C4-2B (cell line): Measurements from ENCODE around the gene NISCH.

Source experiments
- CTCF ChIP-seq: fragments of 450-650 bp; conservative IDR thresholded peaks from 2 replicates; pipeline ENCODE4 v1.5.1; 2017; ENCODE audit warnings: mild to moderate bottlenecking
- ZFX ChIP-seq: fragments of 450-650 bp; IDR thresholded peaks from 2 replicates; pipeline ENCODE4 v1.6.1; 2017

GRCh38 chr3:52527732-52528585 lies 72.6 kb downstream of the NISCH start:
- no peak for TF ChIP-seq CTCF
- no peak for TF ChIP-seq ZFX
